GOT3 (cell line): ENCODE data around the gene PARD3.
"Not testable (repeated sequence)": the region's sequence is repeated elsewhere in the genome, so short reads cannot be mapped to it uniquely, and the experiment has no call there.

Experiments
- DNase-seq: peaks from one replicate; lab custom pipeline; 2025; ENCODE audit warnings: mixed read lengths; lab: John Stamatoyannopoulos, UW

Gene PARD3

GRCh38 chr10:34715511-34716187 is 99.4 kb downstream of the PARD3 start:
- no peak for DNase-seq

GRCh38 chr10:34713875-34714274 is 101.2 kb downstream of the PARD3 start:
- no peak for DNase-seq

GRCh38 chr10:34711500-34711899 is 103.6 kb downstream of the PARD3 start:
- no peak for DNase-seq

GRCh38 chr10:34710391-34710751 is 104.7 kb downstream of the PARD3 start:
- DNase-seq = no peak

GRCh38 chr10:34709637-34710390 is 105.3 kb downstream of the PARD3 start:
- no peak for DNase-seq

GRCh38 chr10:34707656-34708055 is 107.4 kb downstream of the PARD3 start:
- no peak for DNase-seq

- not testable (repeated sequence) for DNase-seq
Observed at GRCh38 chr10:34706992-34707391, 108.1 kb downstream of the PARD3 start.

GRCh38 chr10:34706147-34706546 is 108.9 kb downstream of the PARD3 start:
- DNase-seq = no peak

- no peak for DNase-seq
Observed at GRCh38 chr10:34705563-34705962, 109.5 kb downstream of the PARD3 start.

GRCh38 chr10:34704526-34705184 is 110.4 kb downstream of the PARD3 start:
- DNase-seq = no peak

- DNase-seq = no peak
Observed at GRCh38 chr10:34702982-34703381, 112.1 kb downstream of the PARD3 start.

GRCh38 chr10:34702093-34702937 is 112.8 kb downstream of the PARD3 start:
- no peak for DNase-seq

- DNase-seq = no peak
Observed at GRCh38 chr10:34701194-34701593, 113.9 kb downstream of the PARD3 start.

GRCh38 chr10:34700752-34701151 is 114.3 kb downstream of the PARD3 start:
- not testable (repeated sequence) for DNase-seq

- DNase-seq = no peak
Observed at GRCh38 chr10:34699904-34700517, 115.1 kb downstream of the PARD3 start.

- DNase-seq = no peak
Observed at GRCh38 chr10:34698979-34699378, 116.1 kb downstream of the PARD3 start.

- no peak for DNase-seq
Observed at GRCh38 chr10:34698248-34698831, 116.8 kb downstream of the PARD3 start.

- no peak for DNase-seq
Observed at GRCh38 chr10:34697351-34698247, 117.5 kb downstream of the PARD3 start.

GRCh38 chr10:34696423-34696822 is 118.7 kb downstream of the PARD3 start:
- DNase-seq = no peak

GRCh38 chr10:34690383-34691049 is 124.6 kb downstream of the PARD3 start:
- no peak for DNase-seq
